Measurements from ENCODE around the gene MIB1.

The MIB1 gene

DNA sequence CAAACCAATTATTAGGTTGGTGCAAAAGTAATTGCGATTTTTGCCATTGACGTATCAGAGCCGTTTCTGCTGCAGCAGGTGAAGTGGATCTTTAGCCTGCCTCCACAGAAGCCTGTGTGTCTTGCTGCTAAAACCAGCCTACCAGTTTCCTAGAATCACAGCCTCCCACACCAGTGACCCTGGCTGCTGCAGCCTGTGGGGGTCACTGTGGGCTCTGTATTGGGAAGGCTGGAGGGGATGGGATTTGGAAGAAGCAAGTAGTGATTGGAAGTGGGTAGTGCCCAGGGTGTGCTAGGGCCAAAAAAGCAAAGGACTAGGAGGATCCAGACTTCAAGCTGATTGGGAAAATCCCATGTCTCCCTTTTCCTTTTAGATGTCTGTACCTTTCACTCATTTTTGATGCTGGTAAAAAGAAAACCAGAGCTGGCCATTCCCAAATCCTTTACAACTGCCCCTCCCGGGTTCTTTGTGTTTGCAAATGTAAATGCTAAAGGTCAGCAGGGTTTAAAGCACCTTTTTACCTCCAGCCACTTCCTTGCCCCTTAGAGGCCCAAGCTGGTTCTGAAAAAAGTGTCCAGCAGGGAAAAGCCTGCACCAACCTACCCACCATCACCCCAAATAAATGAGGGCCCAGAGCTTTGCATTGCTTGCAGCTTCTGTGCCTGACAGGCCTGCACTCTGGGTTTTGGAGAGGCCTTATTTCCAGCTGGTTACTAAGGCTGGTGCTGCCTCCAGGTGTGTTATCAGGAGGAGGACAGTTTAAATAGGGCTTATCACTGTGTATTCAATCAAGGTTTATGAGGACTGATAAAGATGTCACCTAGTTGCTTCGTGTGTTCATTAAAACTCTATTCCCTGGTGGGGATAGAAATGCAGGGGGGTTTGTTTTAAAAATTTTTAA is 172.0 kb downstream of the MIB1 start:
- no peak for DNase-seq (ENCODE audit: extremely low read depth, insufficient read length)
- H3K4me3 ChIP-seq (replicated peaks; ENCODE audit: low read depth, low read length) = no peak overlapping the region
- no peaks in the 10 kb centered on the region for H3K27me3 ChIP-seq (replicated peaks; ENCODE audit: control insufficient read depth, insufficient read depth, low read length)
- peak; percentile 17 for TF ChIP-seq CTCF (IDR thresholded peaks at IDR 0.05; ENCODE audit: insufficient read depth, low read length, poor library complexity, severe bottlenecking)
- no peaks in the 10 kb centered on the region for H3K36me3 ChIP-seq (ENCODE audit: control insufficient read depth, insufficient read depth, low read length)

- H3K4me3 ChIP-seq (replicated peaks; ENCODE audit: low read depth, low read length) = no peak overlapping the region
- TF ChIP-seq CTCF (IDR thresholded peaks at IDR 0.05; ENCODE audit: insufficient read depth, low read length, poor library complexity, severe bottlenecking) = peak; percentile 47
- DNase-seq (ENCODE audit: extremely low read depth, insufficient read length) = no peak
- H3K36me3 ChIP-seq (ENCODE audit: control insufficient read depth, insufficient read depth, low read length) = no peaks in the 10 kb centered on the region
- no peaks in the 10 kb centered on the region for H3K27me3 ChIP-seq (replicated peaks; ENCODE audit: control insufficient read depth, insufficient read depth, low read length)
These were observed 174.2 kb downstream of the MIB1 start for GRCh38 chr18:21914739-21915319.

- Histone ChIP-seq H3K4me3 (replicated peaks; ENCODE audit: low read depth, low read length) (no peak overlapping the region), H3K36me3 (ENCODE audit: control insufficient read depth, insufficient read depth, low read length) (no peaks in the 10 kb centered on the region), H3K27me3 (replicated peaks; ENCODE audit: control insufficient read depth, insufficient read depth, low read length) (no peaks in the 10 kb centered on the region)
- no peak for TF ChIP-seq CTCF (IDR thresholded peaks at IDR 0.05; ENCODE audit: insufficient read depth, low read length, poor library complexity, severe bottlenecking)
- no peak for DNase-seq (ENCODE audit: extremely low read depth, insufficient read length)
These were observed 175.0 kb downstream of the MIB1 start for GRCh38 chr18:21915546-21915945.

GRCh38 chr18:21916594-21916993 is 176.0 kb downstream of the MIB1 start:
- no peak for DNase-seq (ENCODE audit: extremely low read depth, insufficient read length)
- Histone ChIP-seq H3K27me3 (replicated peaks; ENCODE audit: control insufficient read depth, insufficient read depth, low read length) (no peaks in the 10 kb centered on the region), H3K4me3 (replicated peaks; ENCODE audit: low read depth, low read length) (no peak overlapping the region), H3K36me3 (ENCODE audit: control insufficient read depth, insufficient read depth, low read length) (no peaks in the 10 kb centered on the region)
- no peak for TF ChIP-seq CTCF (IDR thresholded peaks at IDR 0.05; ENCODE audit: insufficient read depth, low read length, poor library complexity, severe bottlenecking)

DNA sequence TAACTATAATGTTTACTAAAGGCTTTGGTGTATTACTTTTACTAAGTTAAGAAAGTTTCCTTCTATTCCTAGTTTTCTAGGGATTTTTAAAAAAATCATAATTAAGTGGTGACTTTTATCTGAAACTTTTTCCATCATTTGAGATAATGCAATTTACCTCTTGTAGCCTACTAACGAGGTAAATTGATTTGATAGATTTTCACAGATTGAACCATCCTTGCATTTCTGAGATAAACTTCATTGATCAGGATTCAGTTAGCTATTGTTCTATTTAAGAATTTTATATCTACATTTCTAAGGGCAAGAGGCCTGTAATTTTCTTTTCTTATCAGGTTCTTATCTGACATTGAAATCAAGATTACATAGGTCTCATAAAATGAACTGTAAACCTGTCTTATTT is 178.1 kb downstream of the MIB1 start:
- no peaks in the 10 kb centered on the region for H3K27me3 ChIP-seq (replicated peaks; ENCODE audit: control insufficient read depth, insufficient read depth, low read length)
- no peak for DNase-seq (ENCODE audit: extremely low read depth, insufficient read length)
- no peak overlapping the region for H3K4me3 ChIP-seq (replicated peaks; ENCODE audit: low read depth, low read length)
- no peak for TF ChIP-seq CTCF (IDR thresholded peaks at IDR 0.05; ENCODE audit: insufficient read depth, low read length, poor library complexity, severe bottlenecking)
- H3K36me3 ChIP-seq (ENCODE audit: control insufficient read depth, insufficient read depth, low read length) = no peaks in the 10 kb centered on the region

All from GM06990 (cell line).